Neural progenitor cell (in vitro differentiated cells): ENCODE measurements around the gene RSPO3.

Experiments used
- EZH2 ChIP-seq: fragments of 200-600 bp; sonication (generic); IDR thresholded peaks from 2 replicates; pipeline ENCODE4 v1.6.1; 2017; ENCODE audit warnings: antibody characterized with exemption, mild to moderate bottlenecking, moderate library complexity
- EZH2phosphoT487 ChIP-seq: fragments of 200-600 bp; sonication (generic); IDR thresholded peaks from 2 replicates; pipeline ENCODE4 v1.6.1; 2017; ENCODE audit warnings: antibody characterized with exemption
- TF ChIP-seq, protein P1 (sequence below): fragments of 200-600 bp; sonication (generic); IDR thresholded peaks from 2 replicates; pipeline ENCODE4 v1.5.1; 2017; ENCODE audit warnings: antibody characterized with exemption, mild to moderate bottlenecking

DNA sequence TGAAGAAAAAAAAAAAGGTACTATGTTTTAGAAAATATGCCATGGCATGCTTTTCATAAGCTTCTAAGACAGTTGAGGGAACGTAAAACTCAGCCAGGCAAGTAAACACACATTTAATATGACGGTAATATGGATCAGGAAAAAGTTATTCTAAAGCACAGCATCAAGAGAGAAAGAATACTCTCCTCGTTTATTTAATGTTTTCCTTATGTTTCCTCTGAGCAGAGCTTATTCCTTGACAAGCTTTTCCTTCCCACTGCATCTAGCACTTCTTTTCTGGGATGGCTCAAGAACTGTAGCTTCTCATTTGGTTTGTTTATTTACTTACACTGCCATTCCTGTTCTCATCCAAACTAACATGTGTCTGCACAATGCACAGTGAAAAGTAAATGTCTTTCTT, 2.7 kb upstream of the RSPO3 start:
- TF ChIP-seq, protein P1, sequence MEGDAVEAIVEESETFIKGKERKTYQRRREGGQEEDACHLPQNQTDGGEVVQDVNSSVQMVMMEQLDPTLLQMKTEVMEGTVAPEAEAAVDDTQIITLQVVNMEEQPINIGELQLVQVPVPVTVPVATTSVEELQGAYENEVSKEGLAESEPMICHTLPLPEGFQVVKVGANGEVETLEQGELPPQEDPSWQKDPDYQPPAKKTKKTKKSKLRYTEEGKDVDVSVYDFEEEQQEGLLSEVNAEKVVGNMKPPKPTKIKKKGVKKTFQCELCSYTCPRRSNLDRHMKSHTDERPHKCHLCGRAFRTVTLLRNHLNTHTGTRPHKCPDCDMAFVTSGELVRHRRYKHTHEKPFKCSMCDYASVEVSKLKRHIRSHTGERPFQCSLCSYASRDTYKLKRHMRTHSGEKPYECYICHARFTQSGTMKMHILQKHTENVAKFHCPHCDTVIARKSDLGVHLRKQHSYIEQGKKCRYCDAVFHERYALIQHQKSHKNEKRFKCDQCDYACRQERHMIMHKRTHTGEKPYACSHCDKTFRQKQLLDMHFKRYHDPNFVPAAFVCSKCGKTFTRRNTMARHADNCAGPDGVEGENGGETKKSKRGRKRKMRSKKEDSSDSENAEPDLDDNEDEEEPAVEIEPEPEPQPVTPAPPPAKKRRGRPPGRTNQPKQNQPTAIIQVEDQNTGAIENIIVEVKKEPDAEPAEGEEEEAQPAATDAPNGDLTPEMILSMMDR = no peak
- TF ChIP-seq EZH2 (no peak), EZH2phosphoT487 (no peak)
